ENCODE measurements around the gene ACSL5.
"Not testable (repeated sequence)": the region's sequence is repeated elsewhere in the genome, so short reads cannot be mapped to it uniquely, and the experiment has no call there.

The ACSL5 gene

GRCh38 chr10:112402917-112403316 lies 29.0 kb downstream of the ACSL5 start:
- H3K27me3 ChIP-seq (ENCODE audit: control insufficient read depth in 2 of 2, insufficient read depth in 2 of 2, low read length in 2 of 2), result no peaks in the 10 kb centered on the region
- peak overlapping the region in 1 of 2 donors; percentile 56 for H3K9ac ChIP-seq (ENCODE audit: low read depth in 1 of 2, low read length in 2 of 2)
- no peaks in the 10 kb centered on the region for H3K9me3 ChIP-seq (ENCODE audit: control insufficient read depth in 2 of 2, low read length in 2 of 2)
- H3K4me3 ChIP-seq (ENCODE audit: low read length in 2 of 2), result no peak overlapping the region
- peak overlapping the region; percentile 80 to 92 for H3K27ac ChIP-seq (ENCODE audit: low read depth in 2 of 2, low read length in 2 of 2)
- H3K36me3 ChIP-seq (ENCODE audit: control insufficient read depth in 2 of 2, insufficient read depth in 2 of 2, low read length in 2 of 2), result peaks cover 42 to 55% of the 10 kb centered on the region in 2 donors
- peaks cover 25 to 44% of the 10 kb centered on the region in 2 donors for H3K4me1 ChIP-seq (ENCODE audit: control insufficient read depth in 2 of 2, insufficient read depth in 2 of 2, low read length in 2 of 2)

- Histone ChIP-seq H3K36me3 (ENCODE audit: control insufficient read depth in 2 of 2, insufficient read depth in 2 of 2, low read length in 2 of 2) (peaks cover 45 to 58% of the 10 kb centered on the region in 2 donors), H3K27ac (ENCODE audit: low read depth in 2 of 2, low read length in 2 of 2) (peak overlapping the region in 1 of 2 donors; percentile 73), H3K4me3 (ENCODE audit: low read length in 2 of 2) (peak overlapping the region in 1 of 2 donors; percentile 2), H3K9me3 (ENCODE audit: control insufficient read depth in 2 of 2, low read length in 2 of 2) (no peaks in the 10 kb centered on the region), H3K4me1 (ENCODE audit: control insufficient read depth in 2 of 2, insufficient read depth in 2 of 2, low read length in 2 of 2) (peaks cover 28 to 56% of the 10 kb centered on the region in 2 donors), H3K27me3 (ENCODE audit: control insufficient read depth in 2 of 2, insufficient read depth in 2 of 2, low read length in 2 of 2) (no peaks in the 10 kb centered on the region), H3K9ac (ENCODE audit: low read depth in 1 of 2, low read length in 2 of 2) (no peak overlapping the region)
Measured at GRCh38 chr10:112404617-112405016, 30.7 kb downstream of the ACSL5 start.

- peaks cover 28 to 50% of the 10 kb centered on the region in 2 donors for H3K4me1 ChIP-seq (ENCODE audit: control insufficient read depth in 2 of 2, insufficient read depth in 2 of 2, low read length in 2 of 2)
- H3K36me3 ChIP-seq (ENCODE audit: control insufficient read depth in 2 of 2, insufficient read depth in 2 of 2, low read length in 2 of 2), result peaks cover 60 to 62% of the 10 kb centered on the region in 2 donors
- H3K4me3 ChIP-seq (ENCODE audit: low read length in 2 of 2); H3K27me3 ChIP-seq (ENCODE audit: control insufficient read depth in 2 of 2, insufficient read depth in 2 of 2, low read length in 2 of 2); H3K9me3 ChIP-seq (ENCODE audit: control insufficient read depth in 2 of 2, low read length in 2 of 2); H3K9ac ChIP-seq (ENCODE audit: low read depth in 1 of 2, low read length in 2 of 2): not testable (repeated sequence)
- peak overlapping the region; percentile 3 to 34 for H3K27ac ChIP-seq (ENCODE audit: low read depth in 2 of 2, low read length in 2 of 2)
Measured at GRCh38 chr10:112406806-112407205, 32.9 kb downstream of the ACSL5 start.

GRCh38 chr10:112407696-112408095 lies 33.8 kb downstream of the ACSL5 start:
- Histone ChIP-seq H3K4me1 (ENCODE audit: control insufficient read depth in 2 of 2, insufficient read depth in 2 of 2, low read length in 2 of 2) (peaks cover 22 to 42% of the 10 kb centered on the region in 2 donors), H3K27ac (ENCODE audit: low read depth in 2 of 2, low read length in 2 of 2) (peak overlapping the region; percentile 72 to 80), H3K9ac (ENCODE audit: low read depth in 1 of 2, low read length in 2 of 2) (no peak overlapping the region), H3K4me3 (ENCODE audit: low read length in 2 of 2) (no peak overlapping the region), H3K36me3 (ENCODE audit: control insufficient read depth in 2 of 2, insufficient read depth in 2 of 2, low read length in 2 of 2) (peaks cover 66% of the 10 kb centered on the region in 2 donors), H3K9me3 (ENCODE audit: control insufficient read depth in 2 of 2, low read length in 2 of 2) (no peaks in the 10 kb centered on the region), H3K27me3 (ENCODE audit: control insufficient read depth in 2 of 2, insufficient read depth in 2 of 2, low read length in 2 of 2) (no peaks in the 10 kb centered on the region)

- Histone ChIP-seq H3K9ac (ENCODE audit: low read depth in 1 of 2, low read length in 2 of 2) (no peak overlapping the region), H3K36me3 (ENCODE audit: control insufficient read depth in 2 of 2, insufficient read depth in 2 of 2, low read length in 2 of 2) (peaks cover 66 to 68% of the 10 kb centered on the region in 2 donors), H3K27ac (ENCODE audit: low read depth in 2 of 2, low read length in 2 of 2) (peak overlapping the region in 1 of 2 donors; percentile 28), H3K4me1 (ENCODE audit: control insufficient read depth in 2 of 2, insufficient read depth in 2 of 2, low read length in 2 of 2) (peaks cover 14 to 28% of the 10 kb centered on the region in 2 donors), H3K9me3 (ENCODE audit: control insufficient read depth in 2 of 2, low read length in 2 of 2) (no peaks in the 10 kb centered on the region), H3K27me3 (ENCODE audit: control insufficient read depth in 2 of 2, insufficient read depth in 2 of 2, low read length in 2 of 2) (no peaks in the 10 kb centered on the region), H3K4me3 (ENCODE audit: low read length in 2 of 2) (peak overlapping the region in 1 of 2 donors; percentile 2)
Measured at GRCh38 chr10:112409299-112409698, 35.4 kb downstream of the ACSL5 start.

GRCh38 chr10:112409755-112410154 lies 35.8 kb downstream of the ACSL5 start:
- Histone ChIP-seq H3K4me1 (ENCODE audit: control insufficient read depth in 2 of 2, insufficient read depth in 2 of 2, low read length in 2 of 2) (peaks cover 12 to 23% of the 10 kb centered on the region in 2 donors), H3K36me3 (ENCODE audit: control insufficient read depth in 2 of 2, insufficient read depth in 2 of 2, low read length in 2 of 2) (peaks cover 65 to 72% of the 10 kb centered on the region in 2 donors), H3K27me3 (ENCODE audit: control insufficient read depth in 2 of 2, insufficient read depth in 2 of 2, low read length in 2 of 2) (no peaks in the 10 kb centered on the region), H3K27ac (ENCODE audit: low read depth in 2 of 2, low read length in 2 of 2) (peak overlapping the region in 1 of 2 donors; percentile 28), H3K9me3 (ENCODE audit: control insufficient read depth in 2 of 2, low read length in 2 of 2) (no peaks in the 10 kb centered on the region), H3K9ac (ENCODE audit: low read depth in 1 of 2, low read length in 2 of 2) (no peak overlapping the region), H3K4me3 (ENCODE audit: low read length in 2 of 2) (peak overlapping the region in 1 of 2 donors; percentile 2)

GRCh38 chr10:112412696-112413095 lies 38.8 kb downstream of the ACSL5 start:
- peaks cover 62 to 69% of the 10 kb centered on the region in 2 donors for H3K36me3 ChIP-seq (ENCODE audit: control insufficient read depth in 2 of 2, insufficient read depth in 2 of 2, low read length in 2 of 2)
- no peaks in the 10 kb centered on the region for H3K27me3 ChIP-seq (ENCODE audit: control insufficient read depth in 2 of 2, insufficient read depth in 2 of 2, low read length in 2 of 2)
- no peaks in the 10 kb centered on the region for H3K9me3 ChIP-seq (ENCODE audit: control insufficient read depth in 2 of 2, low read length in 2 of 2)
- no peak overlapping the region for H3K4me3 ChIP-seq (ENCODE audit: low read length in 2 of 2)
- H3K4me1 ChIP-seq (ENCODE audit: control insufficient read depth in 2 of 2, insufficient read depth in 2 of 2, low read length in 2 of 2), result peaks cover 2 to 14% of the 10 kb centered on the region in 2 donors
- no peak overlapping the region for H3K9ac ChIP-seq (ENCODE audit: low read depth in 1 of 2, low read length in 2 of 2)
- no peak overlapping the region for H3K27ac ChIP-seq (ENCODE audit: low read depth in 2 of 2, low read length in 2 of 2)

GRCh38 chr10:112421731-112422130 lies 47.8 kb downstream of the ACSL5 start:
- Histone ChIP-seq H3K36me3 (ENCODE audit: control insufficient read depth in 2 of 2, insufficient read depth in 2 of 2, low read length in 2 of 2) (peaks cover 59 to 73% of the 10 kb centered on the region in 2 donors), H3K9ac (ENCODE audit: low read depth in 1 of 2, low read length in 2 of 2) (no peak overlapping the region), H3K4me1 (ENCODE audit: control insufficient read depth in 2 of 2, insufficient read depth in 2 of 2, low read length in 2 of 2) (no peaks in the 10 kb centered on the region)

GRCh38 chr10:112424651-112425050 lies 50.7 kb downstream of the ACSL5 start:
- no peaks in the 10 kb centered on the region for H3K27me3 ChIP-seq (ENCODE audit: control insufficient read depth in 2 of 2, insufficient read depth in 2 of 2, low read length in 2 of 2)
- H3K36me3 ChIP-seq (ENCODE audit: control insufficient read depth in 2 of 2, insufficient read depth in 2 of 2, low read length in 2 of 2), result peaks cover 75 to 82% of the 10 kb centered on the region in 2 donors
- H3K9me3 ChIP-seq (ENCODE audit: control insufficient read depth in 2 of 2, low read length in 2 of 2), result no peaks in the 10 kb centered on the region
- H3K27ac ChIP-seq (ENCODE audit: low read depth in 2 of 2, low read length in 2 of 2), result no peak overlapping the region
- H3K4me3 ChIP-seq (ENCODE audit: low read length in 2 of 2), result no peak overlapping the region
- no peak overlapping the region for H3K9ac ChIP-seq (ENCODE audit: low read depth in 1 of 2, low read length in 2 of 2)
- no peaks in the 10 kb centered on the region for H3K4me1 ChIP-seq (ENCODE audit: control insufficient read depth in 2 of 2, insufficient read depth in 2 of 2, low read length in 2 of 2)

More at GRCh38 chr10:112421731-112422130, 47.8 kb downstream of the ACSL5 start:
- no peaks in the 10 kb centered on the region for H3K9me3 ChIP-seq (ENCODE audit: control insufficient read depth in 2 of 2, low read length in 2 of 2)
- no peak overlapping the region for H3K27ac ChIP-seq (ENCODE audit: low read depth in 2 of 2, low read length in 2 of 2)
- H3K27me3 ChIP-seq (ENCODE audit: control insufficient read depth in 2 of 2, insufficient read depth in 2 of 2, low read length in 2 of 2), result no peaks in the 10 kb centered on the region
- no peak overlapping the region for H3K4me3 ChIP-seq (ENCODE audit: low read length in 2 of 2)

GRCh38 chr10:112426111-112426510 lies 52.2 kb downstream of the ACSL5 start:
- no peaks in the 10 kb centered on the region for H3K27me3 ChIP-seq (ENCODE audit: control insufficient read depth in 2 of 2, insufficient read depth in 2 of 2, low read length in 2 of 2)

More at GRCh38 chr10:112426111-112426510, 52.2 kb downstream of the ACSL5 start:
- Histone ChIP-seq H3K9ac (ENCODE audit: low read depth in 1 of 2, low read length in 2 of 2) (no peak overlapping the region), H3K9me3 (ENCODE audit: control insufficient read depth in 2 of 2, low read length in 2 of 2) (no peaks in the 10 kb centered on the region), H3K27ac (ENCODE audit: low read depth in 2 of 2, low read length in 2 of 2) (no peak overlapping the region), H3K36me3 (ENCODE audit: control insufficient read depth in 2 of 2, insufficient read depth in 2 of 2, low read length in 2 of 2) (peaks cover 77 to 86% of the 10 kb centered on the region in 2 donors), H3K4me3 (ENCODE audit: low read length in 2 of 2) (no peak overlapping the region), H3K4me1 (ENCODE audit: control insufficient read depth in 2 of 2, insufficient read depth in 2 of 2, low read length in 2 of 2) (no peaks in the 10 kb centered on the region)

Measured in mucosa of rectum (tissue), 2 donors.